Measurements from ENCODE around the gene COX5B.
A peak's percentile ranks its signal among the peaks of the same experiment; 100 is the strongest.
"Not testable (repeated sequence)": the region's sequence is repeated elsewhere in the genome, so short reads cannot be mapped to it uniquely, and the experiment has no call there.

COX5B gene, protein sequence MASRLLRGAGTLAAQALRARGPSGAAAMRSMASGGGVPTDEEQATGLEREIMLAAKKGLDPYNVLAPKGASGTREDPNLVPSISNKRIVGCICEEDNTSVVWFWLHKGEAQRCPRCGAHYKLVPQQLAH

GRCh38 chr2:97645695-97646629 lies at the start of gene COX5B:
TSS of gene COX5B (plus strand) at chr2:97646062. CDS start at chr2:97646087, 25 bp downstream.
- peak; percentile 99 for DNase-seq

GRCh38 chr2:97596180-97596579 lies 49.7 kb upstream of the COX5B start:
- not testable (repeated sequence) for DNase-seq

GRCh38 chr2:97601537-97601936 lies 44.3 kb upstream of the COX5B start:
- not testable (repeated sequence) for DNase-seq

DNA sequence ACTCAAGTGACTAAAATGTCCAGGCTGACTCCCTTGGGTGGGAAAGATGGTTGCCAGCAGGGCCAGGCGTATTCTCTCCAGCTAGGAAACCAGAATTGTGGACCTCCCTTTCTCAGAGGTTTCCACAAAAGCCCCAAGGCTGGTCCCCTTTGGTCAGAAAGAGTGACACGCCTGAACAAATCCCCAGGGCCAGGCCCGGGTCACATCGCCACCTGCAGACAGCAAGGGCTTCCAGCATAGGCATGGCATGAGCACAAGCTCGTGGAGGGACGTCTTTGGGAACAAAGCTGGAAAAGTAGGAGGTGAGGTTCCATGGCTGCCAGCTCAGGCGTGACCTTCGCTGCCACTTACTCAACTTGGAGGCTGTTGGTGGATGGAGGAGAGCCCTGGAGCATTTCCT lies 40.8 kb upstream of the COX5B start:
- DNase-seq = not testable (repeated sequence)

- not testable (repeated sequence) for DNase-seq
These were observed 40.1 kb upstream of the COX5B start for GRCh38 chr2:97605524-97606339.

DNA sequence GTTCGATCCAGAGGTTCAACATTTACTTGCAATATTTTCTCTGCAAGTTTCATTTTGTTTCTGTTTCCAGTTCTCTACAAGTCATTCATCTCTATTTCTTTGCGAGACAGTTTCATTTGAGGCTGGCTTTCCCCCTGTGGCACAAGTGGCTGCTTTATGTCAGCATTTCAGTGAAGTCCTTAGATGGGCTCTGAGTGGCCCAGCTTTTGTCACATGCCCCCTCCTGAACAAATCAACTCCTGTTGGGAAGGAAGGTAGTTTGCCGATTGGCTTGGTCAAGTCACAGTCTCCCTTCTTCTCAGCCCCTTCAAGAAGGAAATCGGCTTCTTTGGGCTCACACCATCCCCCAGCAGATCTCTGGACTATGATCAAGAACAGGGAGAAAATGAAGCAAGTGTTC lies 37.1 kb upstream of the COX5B start:
- DNase-seq = not testable (repeated sequence)

GRCh38 chr2:97611895-97612294 lies 34.0 kb upstream of the COX5B start:
- DNase-seq = not testable (repeated sequence)

DNA sequence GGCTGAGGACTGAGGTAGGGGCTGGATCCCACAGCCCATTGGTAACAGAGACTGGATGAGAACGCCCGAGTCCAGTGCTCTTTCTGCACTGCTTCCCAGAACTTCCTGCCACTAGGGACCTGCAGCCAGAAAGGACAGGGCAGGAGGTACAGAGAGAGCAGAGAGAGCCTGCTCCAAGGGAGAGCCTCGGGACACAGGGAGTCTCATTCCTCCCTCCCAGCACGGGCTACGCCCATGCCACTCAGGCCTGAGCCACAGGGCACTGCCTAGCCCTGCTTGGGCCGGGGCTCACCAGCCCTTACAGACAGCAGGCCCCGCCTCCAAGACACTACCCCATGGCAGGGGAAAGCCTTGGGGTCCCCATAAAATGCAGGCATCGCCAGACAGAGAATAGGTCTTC lies 30.1 kb upstream of the COX5B start:
- not testable (repeated sequence) for DNase-seq

GRCh38 chr2:97617911-97618310 lies 28.0 kb upstream of the COX5B start:
- no peak for DNase-seq

- not testable (repeated sequence) for DNase-seq
These were observed 26.7 kb upstream of the COX5B start for GRCh38 chr2:97618939-97619827.

DNA sequence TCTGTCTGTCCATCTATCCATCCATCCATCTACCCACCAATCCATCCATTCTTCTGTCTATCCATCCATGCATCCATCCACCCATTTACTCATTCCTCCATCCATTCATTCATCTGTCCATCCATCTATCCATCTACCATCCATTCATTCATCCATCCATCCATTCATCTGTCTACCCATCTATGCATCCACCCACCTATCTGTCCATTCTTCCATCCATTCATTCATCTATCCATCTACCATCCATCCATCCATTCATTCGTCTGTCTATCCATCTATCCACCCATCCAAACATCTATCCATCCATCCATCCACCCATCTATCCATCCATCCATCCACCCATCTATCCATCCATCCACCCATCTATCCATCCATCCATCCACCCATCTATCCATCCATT lies 25.4 kb upstream of the COX5B start:
- DNase-seq = not testable (repeated sequence)

- not testable (repeated sequence) for DNase-seq
These were observed 22.9 kb upstream of the COX5B start for GRCh38 chr2:97622976-97623375.

DNA sequence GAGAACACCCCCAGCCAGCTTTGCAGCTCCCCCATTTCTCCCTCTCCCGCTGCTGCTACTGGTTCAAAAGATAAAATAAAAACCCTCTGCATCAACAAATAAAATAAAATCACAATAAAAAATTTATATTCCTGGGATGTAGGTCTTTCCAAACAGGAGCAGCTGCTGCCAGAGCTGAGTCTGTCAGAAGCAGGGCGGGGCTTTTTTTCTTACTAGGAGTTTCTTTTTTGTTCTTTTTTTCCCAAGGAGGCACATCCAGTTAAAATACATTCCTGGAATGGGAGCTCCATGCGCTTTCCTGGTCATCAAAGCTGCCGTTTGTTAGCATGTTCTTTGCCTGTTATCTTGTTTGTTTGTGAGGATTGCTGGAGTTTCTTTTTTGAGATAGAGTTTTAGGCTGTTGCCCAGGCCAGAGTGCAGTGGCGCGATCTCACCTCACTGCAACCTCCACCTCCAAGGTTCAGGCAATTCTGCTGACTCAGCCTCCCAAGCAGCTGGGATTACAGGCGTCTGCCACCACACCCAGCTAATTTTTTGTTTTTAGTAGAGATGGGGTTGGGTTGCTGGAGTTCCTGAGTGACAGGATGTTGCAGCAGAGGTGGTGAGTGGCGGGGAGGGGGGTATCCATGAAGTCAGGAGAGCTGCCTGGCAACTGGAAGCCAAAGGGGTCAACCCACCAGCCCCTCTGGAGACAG lies 20.4 kb upstream of the COX5B start:
- DNase-seq = not testable (repeated sequence)

GRCh38 chr2:97626049-97626430 lies 19.8 kb upstream of the COX5B start:
- DNase-seq = not testable (repeated sequence)

DNA sequence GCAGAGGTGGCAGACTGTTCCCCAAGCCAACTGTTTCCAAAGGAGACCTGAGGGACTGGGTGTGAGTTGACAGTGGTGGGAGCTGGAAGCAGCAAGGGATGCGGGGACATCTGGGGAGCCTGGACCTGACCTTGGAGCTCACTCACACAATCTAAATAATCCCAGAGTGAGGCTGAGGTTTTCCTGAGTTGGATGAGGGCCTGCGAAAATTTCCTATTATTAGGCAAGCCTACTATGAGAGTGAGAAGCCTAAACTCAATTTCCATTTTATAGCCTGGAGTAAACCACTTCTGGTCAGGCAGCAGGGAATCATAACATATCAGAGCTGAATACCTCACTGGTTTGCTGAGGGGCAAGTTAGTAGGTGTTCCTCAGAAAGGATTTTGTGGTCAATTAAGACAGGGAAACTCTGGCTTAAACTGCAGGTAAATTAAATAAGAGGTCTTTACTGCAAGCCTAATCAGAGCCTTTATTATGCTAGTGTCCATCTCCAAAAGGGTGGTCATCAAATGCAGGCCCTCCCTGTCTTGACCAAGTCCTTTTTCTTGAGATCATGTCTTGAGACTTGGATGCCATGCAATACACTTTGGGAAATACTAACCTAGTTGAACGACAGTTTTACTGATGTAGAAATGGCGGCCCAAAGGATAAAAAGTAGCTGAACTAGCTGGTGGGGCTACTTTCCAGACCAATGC lies 1.7 kb upstream of the COX5B start:
- no peak for DNase-seq

GRCh38 chr2:97645112-97645694 lies 659 bp upstream of the COX5B start:
- DNase-seq = no peak

DNA sequence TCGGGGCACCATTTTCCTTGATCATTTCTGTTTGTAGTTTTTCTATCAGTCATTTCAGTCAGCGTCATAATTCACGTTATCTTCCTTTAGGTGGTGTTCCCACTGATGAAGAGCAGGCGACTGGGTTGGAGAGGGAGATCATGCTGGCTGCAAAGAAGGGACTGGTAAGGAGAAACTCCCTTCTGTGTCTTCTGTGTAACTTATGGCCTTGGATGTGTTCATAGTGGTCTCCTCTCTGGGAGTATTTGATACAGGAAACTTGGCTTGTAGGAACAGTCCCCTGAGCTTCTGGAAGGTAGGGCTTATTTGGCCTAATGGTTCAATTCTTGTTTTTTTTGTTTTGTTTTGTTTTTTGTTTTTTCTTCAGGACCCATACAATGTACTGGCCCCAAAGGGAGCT lies 1.1 kb downstream of the COX5B start:
- no peak for DNase-seq

DNA sequence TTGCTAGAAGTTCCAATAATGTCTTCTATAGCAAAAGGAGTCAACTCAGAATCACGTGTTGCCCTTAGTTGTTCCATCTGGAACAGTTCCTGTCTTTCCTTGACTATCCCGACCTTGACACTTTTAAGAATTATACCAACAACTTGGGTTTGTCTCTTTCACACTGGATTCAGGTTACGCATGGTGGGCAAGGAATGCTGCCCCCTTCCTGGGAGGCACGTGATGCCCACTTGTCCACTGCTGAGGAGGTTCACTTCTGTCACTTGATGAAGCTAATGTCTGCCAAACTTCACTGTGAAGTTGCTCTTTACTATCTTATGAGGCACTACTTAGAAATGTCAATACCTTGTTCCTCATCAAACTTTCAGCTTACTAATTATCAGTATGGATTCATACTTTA lies 5.3 kb downstream of the COX5B start:
- no peak for DNase-seq

GRCh38 chr2:97653473-97653872 lies 7.6 kb downstream of the COX5B start:
- DNase-seq = no peak

DNA sequence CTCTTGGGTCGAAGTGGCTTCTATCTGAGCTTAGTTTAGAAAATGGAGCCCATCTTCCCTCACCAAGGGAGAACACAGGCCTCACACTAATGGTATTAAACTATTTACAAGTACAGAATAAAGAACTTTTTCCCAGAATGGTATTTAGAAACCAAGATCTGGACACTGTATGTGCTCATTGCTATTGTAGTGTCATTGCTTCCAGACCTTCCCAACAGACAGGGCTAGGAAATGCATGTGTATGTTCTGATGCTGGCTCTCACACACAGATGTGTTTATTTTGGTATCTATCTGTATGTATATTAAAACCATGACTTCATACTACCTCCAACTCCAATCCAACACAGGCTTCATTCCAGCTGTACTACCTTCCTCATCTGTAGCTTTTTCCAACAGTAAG lies 8.0 kb downstream of the COX5B start:
- no peak for DNase-seq

- DNase-seq = no peak
These were observed 8.4 kb downstream of the COX5B start for GRCh38 chr2:97654309-97654708.
